SH-SY5Y (cell line): ENCODE results near the gene TLX2.

ENCODE experiments used
- GATA2 ChIP-seq: IDR thresholded peaks from 2 replicates; pipeline ENCODE4 v1.6.1; 2011; ENCODE audit warnings: mild to moderate bottlenecking, low read depth, low read length
- GATA3 ChIP-seq: IDR thresholded peaks from 2 replicates; pipeline ENCODE4 v1.6.1; 2011; ENCODE audit warnings: low read depth, mild to moderate bottlenecking, low read length, moderate library complexity

GRCh38 chr2:74534411-74534810 lies 20.2 kb downstream of the TLX2 start:
- no peak for TF ChIP-seq GATA3
- no peak for TF ChIP-seq GATA2
